Measurements from ENCODE around the gene RFK.
"Not testable (repeated sequence)": the region's sequence is repeated elsewhere in the genome, so short reads cannot be mapped to it uniquely, and the experiment has no call there.

RFK gene

DNA sequence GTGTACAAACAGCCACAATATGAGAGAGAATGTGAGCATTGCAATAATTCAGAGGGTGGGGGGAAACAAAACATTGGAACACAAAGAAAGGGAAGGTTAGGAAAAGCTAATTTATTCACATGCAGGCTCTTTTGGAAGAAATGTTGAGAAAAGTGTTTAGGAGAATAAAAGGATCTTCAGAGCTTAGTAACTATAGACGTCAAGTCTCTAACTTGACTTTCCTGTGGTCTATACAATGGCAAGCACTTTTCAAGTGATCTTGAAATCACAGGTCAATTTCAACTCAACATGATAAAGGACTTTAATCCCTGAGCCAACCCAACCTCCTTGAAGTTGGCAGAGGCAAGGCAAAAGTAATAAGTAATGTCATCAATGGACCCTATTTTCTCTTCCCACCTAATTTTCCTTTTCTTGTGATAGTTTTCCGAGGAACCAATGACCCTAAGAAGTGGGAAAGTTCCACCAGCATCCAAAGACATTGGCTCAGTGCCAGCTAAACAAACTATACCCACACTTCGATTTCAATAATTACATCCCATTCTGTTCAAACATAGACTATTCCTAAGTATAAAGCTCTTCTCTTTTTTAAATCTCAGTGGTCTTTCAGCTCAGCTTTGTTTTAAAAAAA, 23.7 kb downstream of the RFK start:
- DNase-seq (ENCODE audit: low spot score), result no peak

DNA sequence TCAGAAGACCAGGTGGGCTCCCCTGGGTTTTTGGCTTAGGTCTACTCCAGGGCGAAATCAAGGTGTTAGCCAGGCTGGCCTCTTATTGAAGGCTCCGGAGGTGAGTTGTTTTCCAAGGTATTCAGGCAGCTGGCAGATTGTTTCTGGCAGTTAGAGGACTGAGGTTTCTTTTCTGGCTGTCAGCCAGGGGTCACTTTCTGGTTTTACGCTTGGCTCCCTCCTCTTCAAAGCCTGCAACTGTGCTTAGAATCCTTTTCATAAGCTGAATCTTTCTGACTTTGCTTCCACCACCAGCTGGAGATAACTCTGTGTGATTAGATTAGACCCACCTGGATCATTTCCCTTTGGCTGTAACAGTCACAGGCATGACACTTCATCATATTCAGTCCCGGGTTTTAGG, 24.6 kb downstream of the RFK start:
- peak; percentile 81 for DNase-seq (ENCODE audit: low spot score)

DNA sequence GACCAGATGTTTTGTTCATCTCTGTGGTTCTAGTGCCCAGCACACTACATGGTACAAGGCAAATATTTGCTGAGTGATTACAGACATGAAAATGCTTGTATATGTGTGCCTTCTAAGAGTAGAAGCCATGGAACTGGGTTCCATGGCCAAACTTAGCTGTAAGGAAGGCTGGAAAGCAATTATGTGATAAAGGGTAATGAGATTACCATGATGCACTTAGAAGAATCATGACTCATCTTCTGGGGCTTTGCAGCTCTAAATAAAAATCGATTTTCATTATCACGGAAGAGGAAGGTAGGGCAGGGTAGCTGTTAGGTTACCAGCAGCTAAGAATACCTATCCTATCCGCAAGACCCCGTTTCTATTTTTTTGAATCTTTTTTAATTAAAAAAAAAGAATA, 28.0 kb downstream of the RFK start:
- no peak for DNase-seq (ENCODE audit: low spot score)

DNA sequence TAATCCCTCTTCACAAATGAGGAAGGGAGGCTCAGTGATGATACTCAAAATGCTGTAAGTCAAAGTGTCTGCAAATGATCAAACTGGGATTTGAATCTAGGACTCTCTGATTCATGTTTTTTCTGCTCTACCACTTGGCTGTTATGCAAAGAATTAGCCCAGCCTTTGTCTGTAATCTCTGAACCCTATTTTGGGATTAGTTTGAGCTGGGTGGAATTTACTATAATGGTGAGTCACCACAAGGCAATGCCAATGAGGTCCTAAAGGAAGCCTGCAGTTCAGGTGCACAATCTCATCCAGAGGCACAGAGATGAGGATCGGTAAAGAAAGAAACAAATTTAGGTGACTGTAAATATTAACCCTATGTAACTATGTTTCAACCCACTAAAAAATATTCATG, 29.2 kb downstream of the RFK start:
- DNase-seq (ENCODE audit: low spot score), result no peak

DNA sequence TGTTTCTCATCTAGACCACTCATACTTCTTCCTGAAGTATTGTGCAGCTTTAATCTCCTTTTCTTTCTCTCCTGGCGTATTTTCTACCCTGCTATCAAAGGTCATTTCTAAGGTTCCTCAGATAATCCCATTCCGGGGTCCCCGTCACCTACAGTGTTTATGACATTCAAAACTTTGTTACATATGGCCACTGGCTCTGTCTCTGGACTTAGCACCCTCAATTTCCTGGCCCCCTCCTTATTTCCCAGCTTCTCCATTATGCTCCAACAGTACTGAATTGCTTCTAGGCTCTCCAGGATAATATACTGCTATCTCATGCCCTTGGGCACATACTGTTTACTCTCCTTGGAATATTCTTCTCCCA, 31.2 kb downstream of the RFK start:
- no peak for DNase-seq (ENCODE audit: low spot score)

DNA sequence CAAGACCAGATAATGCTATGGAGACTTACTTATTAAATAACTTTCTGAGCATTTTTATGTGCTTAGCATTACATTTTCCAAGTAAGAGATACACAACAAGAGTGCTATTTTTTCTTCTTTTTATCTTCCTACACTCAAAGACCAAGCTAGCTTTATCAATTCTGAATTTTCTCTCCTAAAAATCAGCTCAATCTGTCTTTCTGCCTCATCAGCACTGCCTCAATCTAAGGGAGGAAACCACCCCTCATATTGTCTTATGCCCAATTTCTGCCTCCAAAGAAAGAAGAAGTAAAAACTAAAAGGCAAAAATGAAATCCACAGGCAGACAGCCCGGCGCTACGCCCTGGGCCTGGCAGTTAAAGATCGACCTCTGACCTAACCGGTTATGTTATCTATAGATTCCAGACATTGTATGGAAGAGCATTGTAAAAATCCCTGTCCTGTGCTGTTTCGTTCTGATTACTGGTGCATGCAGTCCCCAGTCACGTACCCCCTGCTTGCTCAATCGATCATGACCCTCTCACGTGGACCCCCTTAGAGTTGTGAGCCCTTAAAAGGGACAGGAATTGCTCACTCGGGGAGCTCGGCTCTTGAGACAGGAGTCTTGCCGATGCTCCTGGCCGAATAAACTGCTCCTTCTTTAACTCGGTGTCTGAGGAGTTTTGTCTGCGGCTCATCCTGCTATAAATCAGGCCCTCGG, 31.7 kb downstream of the RFK start:
- not testable (repeated sequence) for DNase-seq (ENCODE audit: low spot score)

DNA sequence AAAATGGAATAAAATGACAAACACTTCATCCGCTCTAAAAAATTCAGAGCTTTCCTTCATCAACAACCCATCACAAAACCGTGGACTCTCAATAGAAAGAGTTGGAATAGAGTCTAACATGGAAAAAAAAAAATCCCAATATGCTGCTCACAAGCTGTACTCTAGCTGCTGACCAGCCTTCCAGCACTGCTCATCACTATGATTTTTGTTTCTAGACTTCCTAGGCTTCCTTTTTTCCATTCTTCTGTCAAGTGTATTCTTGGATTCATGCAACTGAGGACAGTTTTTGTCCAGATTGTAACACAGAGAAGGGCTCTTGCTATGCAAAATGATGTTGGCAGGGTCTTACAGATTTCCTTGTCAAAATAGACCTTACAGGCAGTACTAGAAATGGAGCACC, 34.5 kb downstream of the RFK start:
- no peak for DNase-seq (ENCODE audit: low spot score)

DNA sequence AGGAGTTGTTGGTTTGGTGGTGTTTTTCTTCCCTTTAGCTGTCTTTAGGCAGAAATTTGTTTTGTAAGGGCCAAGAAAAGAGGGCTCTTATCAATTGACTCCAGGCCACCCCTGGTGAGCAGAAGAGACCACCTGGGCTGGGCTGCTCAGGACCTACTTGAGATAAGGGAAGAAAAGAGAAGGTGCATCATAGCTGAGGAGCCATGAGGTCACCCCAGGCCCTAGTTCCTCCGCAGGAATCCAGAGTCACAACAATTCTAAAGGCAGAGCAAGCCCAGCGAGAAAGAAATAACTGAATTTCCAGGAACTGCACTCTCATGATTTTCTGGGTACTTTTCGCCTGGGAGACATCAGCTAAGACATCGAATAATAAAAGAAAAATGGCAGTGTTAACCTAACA, 34.9 kb downstream of the RFK start:
- no peak for DNase-seq (ENCODE audit: low spot score)

DNA sequence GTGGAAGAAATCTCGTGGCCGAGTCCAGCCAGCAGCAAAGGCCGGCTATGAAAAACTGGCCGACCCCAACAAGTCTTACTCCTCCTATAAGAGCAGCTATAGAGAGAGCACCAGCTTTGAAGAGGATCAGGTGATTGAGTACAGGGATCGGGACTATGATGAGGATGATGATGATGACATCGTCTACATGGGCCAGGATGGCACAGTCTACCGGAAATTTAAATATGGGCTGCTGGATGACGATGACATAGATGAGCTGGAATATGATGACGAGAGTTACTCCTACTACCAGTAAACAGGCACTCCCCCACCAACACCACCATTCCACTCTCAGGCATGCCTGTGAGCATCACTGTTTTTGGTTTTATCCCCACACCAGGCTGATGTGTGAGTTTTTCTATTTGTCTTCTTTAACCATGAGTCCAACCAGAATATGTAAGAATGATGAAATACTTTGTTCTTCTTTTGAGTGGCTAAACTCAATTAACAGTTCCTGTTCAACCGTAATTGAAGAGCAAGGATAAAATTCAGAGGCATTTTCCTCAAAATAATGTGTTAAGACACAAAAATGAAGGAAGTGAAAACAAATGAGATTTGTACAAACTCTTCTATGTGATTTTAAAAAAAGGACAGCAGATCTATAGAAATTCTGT, 35.5 kb downstream of the RFK start:
- DNase-seq (ENCODE audit: low spot score), result no peak

DNA sequence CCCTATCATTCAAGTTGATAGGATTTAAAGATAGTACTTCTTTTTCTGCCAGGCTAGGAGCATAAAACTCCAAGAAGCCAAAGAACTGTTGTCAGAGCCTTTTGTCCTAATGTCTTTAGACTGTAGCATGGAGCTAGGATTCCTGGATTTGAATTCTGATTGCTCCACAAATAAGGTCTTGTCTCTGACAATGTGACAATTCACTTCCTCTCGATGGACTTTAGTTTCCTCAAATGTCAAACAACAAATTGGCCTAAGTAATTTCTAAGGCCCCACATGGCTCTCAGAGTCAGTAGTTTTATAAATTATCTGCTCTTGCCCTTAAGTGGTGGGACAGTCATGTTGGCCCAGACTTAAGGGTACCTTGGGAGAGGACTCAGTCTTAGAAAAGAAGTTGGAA, 36.7 kb downstream of the RFK start:
- DNase-seq (ENCODE audit: low spot score), result no peak

DNA sequence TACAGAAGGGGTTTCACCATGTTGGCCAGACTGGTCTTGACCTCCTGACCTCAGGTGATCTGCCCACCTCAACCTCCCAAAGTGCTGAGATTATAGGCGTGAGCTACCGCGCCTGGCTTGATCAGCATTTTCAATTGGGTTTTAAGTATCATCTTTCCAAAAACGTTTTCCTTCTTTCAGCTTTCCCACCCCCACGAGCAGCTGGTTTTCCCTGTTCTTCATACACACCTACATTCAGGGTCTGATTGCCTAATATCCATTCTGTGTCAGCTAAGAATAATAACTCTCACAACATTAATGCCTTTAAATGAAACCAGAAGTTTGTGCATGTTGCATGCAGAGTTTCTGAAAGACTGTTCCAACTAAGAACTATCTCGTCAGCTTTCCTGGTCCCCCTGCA, 38.3 kb downstream of the RFK start:
- no peak for DNase-seq (ENCODE audit: low spot score)

DNA sequence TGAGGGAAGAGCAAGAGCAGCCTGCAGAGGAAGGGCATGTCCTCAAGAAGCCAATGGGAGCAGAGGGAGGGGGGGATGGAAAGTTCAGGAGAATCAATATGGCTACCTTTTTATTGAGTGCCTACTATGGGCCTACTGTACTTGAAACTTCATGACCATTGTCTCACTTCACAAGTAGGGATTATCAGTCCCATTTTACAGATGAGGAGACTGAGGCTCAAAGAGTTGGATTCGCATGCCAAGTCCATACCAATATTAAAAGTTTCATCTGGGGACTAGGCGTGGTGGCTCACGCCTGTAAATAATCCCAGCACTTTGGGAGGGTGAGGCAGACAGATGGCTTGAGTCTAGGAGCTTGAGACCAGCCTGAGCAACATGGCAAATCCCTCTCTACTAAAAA, 40.0 kb downstream of the RFK start:
- no peak for DNase-seq (ENCODE audit: low spot score)

DNA sequence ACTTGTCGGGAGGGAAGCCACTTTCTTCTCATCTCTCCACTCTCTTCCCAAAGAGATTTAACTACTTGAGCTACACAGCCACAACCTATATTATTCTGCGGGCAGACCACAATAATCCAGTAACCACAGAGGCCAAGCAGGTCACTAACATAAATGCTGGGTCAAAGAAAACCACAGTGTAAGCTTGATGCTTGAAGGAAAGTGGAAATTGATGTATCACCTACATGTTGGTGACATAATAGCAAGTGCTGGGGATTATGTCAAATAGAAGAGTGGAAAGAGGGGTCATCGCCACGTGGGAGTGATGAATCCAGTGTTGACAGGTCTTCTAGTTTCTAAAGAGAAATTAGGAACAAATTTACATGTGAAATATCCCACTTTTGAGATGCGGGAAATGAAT, 40.9 kb downstream of the RFK start:
- no peak for DNase-seq (ENCODE audit: low spot score)

DNA sequence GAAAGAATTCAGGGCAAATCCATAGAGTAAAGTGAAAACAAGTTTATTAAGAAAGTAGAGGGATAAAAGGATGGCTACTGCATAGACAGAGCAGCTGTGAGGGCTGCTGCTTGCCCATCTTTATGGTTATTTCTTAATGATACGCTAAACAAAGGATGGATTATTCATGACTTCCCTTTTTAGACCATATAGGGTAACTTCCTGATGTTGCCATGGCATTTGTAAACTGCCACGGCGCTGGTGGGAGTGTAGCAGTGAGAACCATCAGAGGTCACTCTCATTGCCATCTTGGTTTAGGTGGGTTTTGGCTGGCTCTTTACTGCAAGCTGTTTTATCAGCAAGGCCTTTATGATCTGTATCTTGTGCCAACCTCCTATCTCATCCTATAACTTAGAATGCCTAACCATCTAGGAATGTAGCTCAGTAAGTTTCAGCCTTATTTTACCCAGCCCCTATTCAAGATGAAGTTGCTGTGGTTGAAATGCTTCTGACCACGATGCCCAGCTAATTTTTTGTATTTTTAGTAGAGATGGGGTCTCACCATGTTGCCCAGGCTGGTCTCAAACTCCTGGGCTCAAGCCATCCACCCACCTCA, 42.1 kb downstream of the RFK start:
- DNase-seq (ENCODE audit: low spot score), result no peak

DNA sequence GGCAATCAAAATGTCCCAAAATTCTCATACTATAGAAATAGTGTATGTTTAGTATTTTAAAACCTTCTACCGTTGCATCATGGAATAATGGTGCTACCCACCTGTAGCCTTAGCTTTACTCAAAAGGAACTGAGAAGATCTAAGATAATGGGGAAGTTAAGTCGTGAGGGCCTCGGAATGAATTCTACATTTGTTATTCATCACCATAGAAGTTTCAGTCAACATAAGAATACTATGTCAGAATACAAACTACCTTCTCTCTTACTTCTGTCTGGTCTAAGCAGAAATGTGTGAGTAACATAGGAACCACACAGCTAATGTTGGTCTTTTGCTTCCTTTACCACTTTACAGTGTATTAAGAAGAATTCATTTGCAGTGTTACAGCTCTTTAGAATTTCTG, 43.2 kb downstream of the RFK start:
- no peak for DNase-seq (ENCODE audit: low spot score)

DNA sequence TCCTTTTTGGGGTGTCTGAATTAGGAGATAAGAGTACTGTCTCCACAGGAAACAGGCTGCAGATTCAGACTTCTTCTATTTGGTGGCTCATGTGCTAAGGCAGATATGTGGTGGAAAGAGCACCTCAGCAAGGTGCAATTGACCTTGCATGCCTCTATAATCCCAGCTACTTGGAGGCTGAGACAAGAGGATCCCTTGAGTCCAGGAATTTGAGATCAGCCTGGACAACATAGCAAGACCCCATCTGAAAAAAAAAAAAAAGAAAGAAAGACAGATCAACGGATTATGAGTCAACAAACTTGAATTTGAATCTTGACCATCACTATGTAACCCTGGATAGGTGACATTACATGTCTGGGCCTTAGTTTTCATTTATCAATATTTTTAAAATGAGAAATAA, 44.4 kb downstream of the RFK start:
- DNase-seq (ENCODE audit: low spot score), result no peak

DNA sequence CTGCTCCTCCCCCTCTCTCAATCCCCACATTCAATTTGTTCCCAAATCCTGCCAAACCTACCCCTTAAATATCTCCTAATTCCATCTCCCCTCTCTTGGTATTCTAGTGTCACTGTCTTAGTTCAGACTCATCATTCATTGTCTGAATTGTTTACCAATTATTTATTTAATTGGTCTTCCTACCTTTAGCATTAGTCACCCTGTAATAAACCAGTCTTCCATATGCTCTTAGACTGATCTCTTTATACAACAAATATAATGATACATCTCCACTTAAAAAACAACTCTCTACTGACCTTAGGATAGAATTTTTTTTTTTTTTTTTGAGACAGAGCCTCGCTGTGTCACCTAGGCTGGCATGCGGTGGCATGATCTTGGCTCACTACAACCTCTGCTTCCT, 51.4 kb downstream of the RFK start:
- no peak for DNase-seq (ENCODE audit: low spot score)

DNA sequence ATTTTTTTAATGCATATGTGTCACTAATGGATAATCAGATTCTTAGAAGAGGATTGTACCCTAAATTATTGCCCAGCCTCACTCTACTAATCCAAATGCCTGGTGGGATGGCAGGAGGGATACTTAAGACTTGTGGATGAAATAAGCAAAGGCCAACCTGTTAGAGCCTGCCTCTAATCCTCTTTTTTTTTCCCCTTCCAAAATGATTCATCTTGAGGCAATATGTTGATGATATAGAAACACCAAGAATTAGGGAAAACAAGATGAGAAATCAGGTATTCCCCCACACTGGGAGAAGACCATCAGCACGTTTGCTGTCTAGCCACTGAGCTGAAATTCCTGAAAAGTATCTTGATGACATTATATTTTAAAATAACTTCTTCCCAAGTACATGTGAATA, 52.0 kb downstream of the RFK start:
- no peak for DNase-seq (ENCODE audit: low spot score)

DNA sequence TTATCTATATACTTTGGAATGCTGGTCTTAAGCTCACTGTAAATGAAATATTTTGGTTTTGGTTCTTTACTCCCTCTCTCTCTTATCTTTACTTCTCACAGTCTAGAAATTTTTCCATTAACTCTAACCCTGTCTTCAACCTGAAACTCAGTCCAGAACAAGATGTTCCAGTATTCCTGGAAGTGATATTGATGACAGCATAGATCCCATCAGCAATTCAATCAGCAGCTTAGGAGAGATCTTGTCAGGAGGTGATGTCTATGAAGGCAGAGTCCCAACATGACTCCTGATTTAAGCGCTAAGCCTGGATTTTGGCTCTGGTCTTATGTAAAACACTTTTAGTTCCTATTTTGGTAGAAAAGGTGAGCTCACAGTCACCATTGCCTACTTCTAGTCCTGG, 52.6 kb downstream of the RFK start:
- DNase-seq (ENCODE audit: low spot score), result no peak

DNA sequence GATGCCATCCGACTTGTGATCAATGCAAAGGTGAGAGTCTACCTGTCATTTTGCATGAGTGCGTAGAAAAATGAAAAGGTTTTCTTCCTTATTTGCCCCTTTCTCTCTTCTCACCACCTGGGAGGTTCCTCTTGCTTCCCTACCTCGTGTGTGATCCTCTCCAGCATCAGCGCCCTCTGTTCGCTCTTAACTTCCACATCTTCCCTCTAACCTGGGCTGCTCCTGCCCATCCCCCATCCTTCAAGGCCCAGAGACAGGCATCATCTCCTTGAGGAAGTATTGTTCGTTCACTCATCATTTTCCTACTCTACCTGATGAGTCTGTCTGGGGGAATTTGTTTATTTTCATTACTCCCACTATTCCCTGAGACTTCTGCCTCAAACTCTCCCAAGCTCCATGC, 55.8 kb downstream of the RFK start:
- no peak for DNase-seq (ENCODE audit: low spot score)

DNA sequence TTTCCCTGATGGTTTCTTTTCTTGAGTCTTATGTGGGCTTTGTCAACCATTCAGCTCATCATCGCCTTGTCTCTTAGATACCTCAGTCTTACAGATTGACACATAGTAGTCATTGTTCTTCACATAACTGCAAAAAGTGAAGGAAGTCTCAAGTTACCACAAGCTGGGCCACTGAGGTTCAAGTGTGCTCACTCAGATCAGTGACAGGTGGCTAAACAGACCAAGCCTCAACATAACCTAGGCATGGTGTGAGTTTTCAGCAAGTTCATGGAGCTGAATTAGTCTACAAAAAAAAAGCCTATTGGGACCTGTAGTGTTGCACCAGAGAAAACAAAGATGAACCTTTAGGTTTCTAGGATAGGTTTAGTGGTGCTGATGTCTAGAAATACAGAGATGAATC, 58.2 kb downstream of the RFK start:
- DNase-seq (ENCODE audit: low spot score), result no peak
